GM19025 (cell line): ENCODE data around the gene TUBGCP6.
"Not testable (repeated sequence)": the region's sequence is repeated elsewhere in the genome, so short reads cannot be mapped to it uniquely, and the experiment has no call there.

Experiments
- ATAC-seq: cut with Tn5 transposase; IDR thresholded peaks from one replicate; pipeline ENCODE4 v1.9.1; 2021; ENCODE audit warnings: mild to moderate bottlenecking, low read depth, moderate library complexity; ENCODE audit not compliant: unreplicated experiment

The TUBGCP6 gene

DNA sequence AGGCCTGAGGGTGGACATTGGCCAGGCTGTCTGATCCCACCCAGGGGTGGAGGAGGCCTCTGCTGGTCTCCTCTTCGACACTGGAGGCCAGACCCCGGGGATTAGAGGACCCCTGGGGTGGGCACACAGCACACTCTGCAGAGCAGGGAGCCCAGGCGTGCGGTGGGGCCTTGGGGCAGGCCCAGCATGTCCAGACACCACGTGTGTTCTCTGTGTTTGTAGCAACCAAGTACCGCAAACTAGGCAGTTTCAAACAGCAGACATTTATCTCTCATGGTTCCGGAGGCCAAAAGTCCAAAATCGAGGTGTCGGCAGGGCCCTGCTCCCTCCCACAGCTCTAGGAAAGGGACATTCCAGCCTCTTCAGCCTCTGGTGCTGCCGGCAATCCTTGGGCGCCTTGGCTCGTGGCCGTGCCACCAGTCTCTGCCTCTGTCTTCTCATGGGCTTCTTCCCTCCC lies 72.8 kb downstream of the TUBGCP6 start:
- ATAC-seq = no peak

GRCh38 chr22:50171319-50171964 lies 73.4 kb downstream of the TUBGCP6 start:
- ATAC-seq = no peak

- no peak for ATAC-seq
These were observed 74.1 kb downstream of the TUBGCP6 start, which contains the start of gene PANX2 for GRCh38 chr22:50170453-50171318. PANX2 (plus strand) TSS chr22:50170731; CDS start chr22:50170731, 0 bp downstream.

GRCh38 chr22:50169774-50170341 lies 75.0 kb downstream of the TUBGCP6 start:
- no peak for ATAC-seq

- no peak for ATAC-seq
These were observed 75.6 kb downstream of the TUBGCP6 start for GRCh38 chr22:50169181-50169759.

DNA sequence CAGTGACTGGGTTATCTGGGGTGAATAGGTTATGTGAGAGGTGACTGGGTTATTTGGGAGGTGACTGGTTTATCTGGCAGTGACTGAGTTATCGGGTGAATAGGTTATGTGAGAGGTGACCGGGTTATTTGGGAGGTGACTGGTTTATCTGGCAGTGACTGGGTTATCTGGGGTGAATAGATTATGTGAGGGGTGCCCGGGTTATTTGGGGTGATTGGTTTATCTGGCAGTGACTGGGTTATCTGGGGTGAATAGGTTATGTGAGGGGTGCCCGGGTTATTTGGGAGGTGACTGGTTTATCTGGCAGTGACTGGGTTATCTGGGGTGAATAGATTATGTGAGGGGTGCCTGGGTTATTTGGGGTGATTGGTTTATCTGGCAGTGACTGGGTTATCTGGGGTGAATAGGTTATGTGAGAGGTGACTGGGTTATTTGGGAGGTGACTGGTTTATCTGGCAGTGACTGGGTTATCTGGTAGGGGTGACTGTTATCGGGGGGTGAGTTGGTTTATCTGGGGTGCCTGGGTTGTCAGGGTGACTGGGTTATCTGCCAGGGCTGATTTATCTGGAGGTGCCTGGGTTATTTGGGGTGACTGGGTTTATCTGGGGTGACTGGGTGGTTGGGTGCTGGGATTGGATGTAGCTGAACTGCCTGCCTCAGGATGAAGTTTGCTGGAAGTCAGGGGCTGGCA lies 76.2 kb downstream of the TUBGCP6 start:
- ATAC-seq = not testable (repeated sequence)

DNA sequence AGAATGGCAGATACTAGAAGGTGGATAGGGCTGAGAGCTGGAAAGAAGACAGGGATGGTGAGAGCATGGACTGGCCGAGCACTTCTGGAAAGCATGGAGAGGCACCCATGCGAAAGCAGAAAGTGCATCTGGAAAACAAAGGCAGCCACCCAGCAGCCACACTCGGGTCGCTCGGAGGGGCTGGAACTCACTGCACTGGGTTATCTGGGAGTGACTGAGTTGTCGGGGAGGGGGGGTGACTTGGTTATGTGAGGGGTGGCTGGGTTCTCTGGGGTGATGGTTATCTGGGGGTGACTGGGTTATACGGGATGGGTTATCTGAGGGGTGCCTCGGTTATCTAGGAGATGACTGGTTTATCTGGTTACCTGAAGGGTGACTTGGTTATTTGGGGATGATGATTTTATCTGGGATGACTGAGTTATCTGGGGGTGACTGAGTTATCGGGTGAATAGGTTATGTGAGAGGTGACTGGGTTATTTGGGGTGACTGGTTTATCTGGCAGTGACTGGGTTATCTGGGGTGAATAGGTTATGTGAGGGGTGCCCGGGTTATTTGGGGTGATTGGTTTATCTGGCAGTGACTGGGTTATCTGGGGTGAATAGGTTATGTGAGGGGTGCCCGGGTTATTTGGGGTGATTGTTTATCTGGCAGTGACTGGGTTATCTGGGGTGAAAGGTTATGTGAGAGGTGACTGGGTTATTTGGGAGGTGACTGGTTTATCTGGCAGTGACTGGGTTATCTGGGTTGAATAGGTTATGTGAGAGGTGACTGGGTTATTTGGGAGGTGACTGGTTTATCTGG lies 76.9 kb downstream of the TUBGCP6 start:
- no peak for ATAC-seq
